Ecto neural progenitor cell (in vitro differentiated cells): ENCODE data around the gene PRICKLE4.
"Not testable (repeated sequence)": the region's sequence is repeated elsewhere in the genome, so short reads cannot be mapped to it uniquely, and the experiment has no call there.

ENCODE experiments used
- DNase-seq: peaks from one replicate; pipeline ENCODE4 v3.0.0-alpha.2; 2018; ENCODE audit warnings: low spot score

Gene PRICKLE4

GRCh38 chr6:41798901-41799558 is 18.4 kb downstream of the PRICKLE4 start:
- no peak for DNase-seq

GRCh38 chr6:41799559-41799911 is 19.0 kb downstream of the PRICKLE4 start:
- DNase-seq = no peak

GRCh38 chr6:41801380-41801779 is 20.8 kb downstream of the PRICKLE4 start:
- no peak for DNase-seq

DNA sequence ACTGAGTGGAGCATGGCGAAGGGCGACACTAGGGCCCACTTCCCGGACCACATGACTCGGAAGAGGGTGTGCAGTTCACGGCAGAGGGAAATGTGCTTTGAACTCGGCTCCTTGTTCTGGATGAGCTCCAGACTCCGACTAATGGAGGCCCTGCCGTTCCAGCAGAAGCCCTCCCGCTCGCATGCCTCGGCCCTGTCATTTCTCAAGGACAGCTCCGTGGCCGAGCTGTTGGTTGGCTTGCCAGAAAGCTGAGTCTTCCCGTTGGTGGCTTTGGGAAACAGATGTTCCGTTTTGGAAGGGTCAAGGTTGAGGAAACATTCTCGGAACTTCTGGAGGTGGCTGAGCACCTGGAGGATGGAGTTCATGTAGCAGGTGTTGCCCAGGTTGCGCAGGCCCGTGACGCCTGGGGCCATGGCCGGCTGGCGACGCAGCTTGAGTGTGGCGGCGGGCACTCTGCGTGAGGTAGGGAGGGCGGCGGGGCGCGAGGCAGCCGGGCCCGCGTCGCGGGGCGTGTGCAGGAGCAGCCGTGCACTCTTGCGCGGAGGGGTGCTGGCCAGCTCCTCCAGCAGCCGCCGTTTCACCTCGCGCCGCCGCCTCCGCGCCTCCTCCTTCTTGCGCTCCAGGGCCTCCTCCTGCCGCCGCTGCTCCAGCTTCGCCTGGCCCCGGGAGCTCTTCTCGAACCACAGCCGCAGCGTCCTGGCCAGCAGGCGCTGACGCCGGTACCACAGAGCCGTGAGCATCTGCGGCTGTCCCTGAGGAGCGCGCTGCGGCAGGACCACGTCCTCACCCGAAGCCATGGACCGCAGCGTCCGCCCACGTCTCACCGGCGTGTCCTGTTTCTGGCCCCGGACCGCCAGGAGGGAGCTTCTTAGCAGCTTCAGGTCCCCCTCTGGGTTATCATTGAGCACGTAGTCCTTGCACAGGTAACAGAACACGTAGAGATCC is 25.5 kb downstream of the PRICKLE4 start:
- DNase-seq = no peak

DNA sequence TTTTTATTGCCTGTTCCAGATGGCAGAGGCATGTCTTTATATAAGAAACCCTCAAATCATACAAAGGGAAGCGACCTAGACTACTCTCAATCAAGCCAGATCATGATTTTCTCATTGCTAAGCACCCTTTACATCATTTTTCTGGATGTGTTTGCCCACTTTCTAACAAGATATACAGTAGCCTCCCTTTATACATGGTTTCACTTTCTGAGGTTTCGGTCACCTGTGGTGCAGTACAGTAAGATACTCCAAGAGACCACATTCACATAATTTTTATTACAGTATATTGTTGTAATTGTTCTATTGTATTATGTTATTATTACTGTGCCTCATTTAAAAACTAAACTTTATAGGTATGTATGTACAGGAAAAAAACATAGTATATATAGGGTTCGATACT is 30.5 kb downstream of the PRICKLE4 start:
- no peak for DNase-seq

DNA sequence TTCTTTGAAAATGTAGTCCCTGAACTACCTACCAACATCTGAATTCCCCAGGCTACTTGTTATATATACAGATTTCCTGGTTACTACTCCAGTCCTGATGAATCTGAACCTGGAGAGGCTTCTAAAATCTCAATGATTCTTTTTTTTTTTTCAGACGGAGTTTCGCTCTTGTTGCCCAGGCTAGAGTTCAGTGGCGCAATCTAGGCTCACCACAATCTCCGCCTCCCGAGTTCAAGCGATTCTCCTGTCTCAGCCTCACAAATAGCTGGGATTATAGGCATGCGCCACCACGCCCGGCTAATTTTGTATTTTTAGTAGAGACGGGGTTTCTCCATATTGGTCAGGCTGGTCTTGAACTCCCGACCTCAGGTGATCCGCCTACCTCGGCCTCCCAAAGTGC is 31.4 kb downstream of the PRICKLE4 start:
- DNase-seq = not testable (repeated sequence)

- DNase-seq = no peak
Observed at GRCh38 chr6:41813469-41813868, 32.9 kb downstream of the PRICKLE4 start.

GRCh38 chr6:41813956-41814355 is 33.4 kb downstream of the PRICKLE4 start:
- DNase-seq = no peak

GRCh38 chr6:41814629-41815028 is 34.0 kb downstream of the PRICKLE4 start:
- no peak for DNase-seq

GRCh38 chr6:41815587-41815986 is 35.0 kb downstream of the PRICKLE4 start:
- DNase-seq = no peak

DNA sequence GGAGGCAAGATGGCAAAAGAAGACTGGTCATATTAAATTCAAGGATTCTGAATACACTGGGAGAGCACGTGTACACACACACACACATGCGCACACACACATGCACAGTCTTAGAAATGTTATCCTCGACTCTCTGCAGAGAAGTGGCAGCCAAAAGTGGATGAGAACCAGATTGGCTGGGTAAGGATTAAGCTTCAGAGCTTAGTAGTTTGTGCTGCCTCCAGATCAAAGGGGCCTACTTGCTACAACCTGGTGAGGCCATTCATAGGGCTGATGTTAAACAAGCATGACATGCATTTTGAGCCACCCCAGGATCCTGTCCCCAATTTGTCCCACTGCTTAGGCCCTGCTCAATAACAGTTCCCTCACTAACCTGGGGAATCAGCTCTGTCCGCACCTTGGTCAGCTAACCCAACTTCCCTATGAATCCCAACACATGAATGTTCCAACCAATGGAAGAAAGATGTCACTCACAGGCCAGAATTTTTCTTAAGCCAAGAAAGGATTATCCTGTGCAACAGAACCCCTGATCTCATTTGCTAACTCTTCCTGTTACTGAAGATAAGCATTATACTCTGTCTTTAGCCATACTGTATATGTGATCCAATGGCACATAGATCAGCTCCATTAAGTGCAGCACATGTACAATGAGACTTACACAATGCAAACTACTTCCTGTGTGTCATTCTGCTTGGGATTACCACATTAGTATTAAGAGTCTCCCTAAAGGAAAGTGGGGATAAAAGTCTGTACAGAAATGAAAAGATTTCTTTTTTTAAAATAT is 37.9 kb downstream of the PRICKLE4 start:
- DNase-seq = no peak

GRCh38 chr6:41821266-41821665 is 40.7 kb downstream of the PRICKLE4 start:
- DNase-seq = no peak

GRCh38 chr6:41822021-41822420 is 41.4 kb downstream of the PRICKLE4 start:
- no peak for DNase-seq

DNA sequence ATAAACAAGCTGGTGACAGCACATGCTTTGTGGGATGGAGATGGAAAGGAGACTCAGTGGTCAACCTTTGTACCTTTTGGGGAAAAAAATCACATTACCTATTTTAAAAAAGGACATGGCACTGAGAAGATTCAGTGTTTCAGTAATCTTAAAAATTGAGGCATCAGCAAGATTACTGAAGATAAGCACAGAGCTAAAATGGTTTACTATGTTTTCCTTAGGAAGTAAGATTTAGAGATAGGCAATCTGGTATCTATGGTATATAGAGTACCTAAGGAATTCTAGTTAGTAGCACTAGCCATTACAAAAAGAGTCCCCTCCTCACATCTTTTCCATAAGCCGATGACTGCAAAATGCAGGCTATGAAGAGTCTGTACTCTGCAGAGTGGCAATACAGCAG is 42.6 kb downstream of the PRICKLE4 start:
- DNase-seq = no peak

DNA sequence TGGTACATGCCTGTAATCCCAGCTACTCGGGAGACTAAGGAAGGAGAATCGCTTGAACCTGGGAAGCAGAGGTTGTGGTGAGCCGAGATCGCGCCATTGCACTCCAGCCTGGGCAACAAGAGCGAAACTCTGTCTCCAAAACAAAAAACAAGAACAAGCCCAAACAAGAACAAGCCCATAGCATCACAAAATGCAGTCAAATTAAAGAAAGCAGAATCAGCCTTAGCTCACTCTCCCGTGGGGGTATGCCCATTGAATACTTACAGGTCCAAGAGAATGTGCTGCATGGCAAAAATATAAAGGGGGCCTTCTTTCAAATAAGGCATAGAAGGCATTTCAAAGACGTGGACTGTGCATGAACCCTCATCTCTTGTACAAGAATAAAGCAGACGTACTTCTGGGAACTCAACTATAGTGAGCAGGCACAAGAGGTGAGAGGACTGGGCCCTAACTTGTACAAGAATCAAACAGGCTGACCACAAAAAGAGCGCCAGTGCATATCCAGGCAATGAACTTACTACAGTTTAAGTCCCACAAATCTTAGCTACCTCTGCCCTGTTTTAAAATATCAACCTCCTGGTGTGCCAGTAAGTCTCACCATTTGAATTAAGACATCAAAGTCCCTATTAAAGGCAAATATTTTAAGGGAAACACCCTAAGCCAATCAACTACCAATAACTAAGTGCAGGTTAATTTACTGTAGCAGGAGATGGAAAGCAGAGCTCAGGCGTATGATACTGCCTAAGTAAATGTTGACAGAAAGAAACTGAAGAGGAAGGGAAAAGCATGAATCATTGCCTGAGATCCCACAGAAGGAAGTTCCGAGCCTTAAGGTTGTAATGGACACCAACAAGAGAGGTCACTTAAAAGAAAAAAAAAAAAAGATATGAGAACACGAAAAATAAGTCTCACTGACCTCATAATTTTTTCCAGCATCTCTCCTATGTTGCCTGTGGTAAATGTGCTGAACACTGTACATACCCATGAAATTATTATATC is 44.3 kb downstream of the PRICKLE4 start:
- DNase-seq = no peak

DNA sequence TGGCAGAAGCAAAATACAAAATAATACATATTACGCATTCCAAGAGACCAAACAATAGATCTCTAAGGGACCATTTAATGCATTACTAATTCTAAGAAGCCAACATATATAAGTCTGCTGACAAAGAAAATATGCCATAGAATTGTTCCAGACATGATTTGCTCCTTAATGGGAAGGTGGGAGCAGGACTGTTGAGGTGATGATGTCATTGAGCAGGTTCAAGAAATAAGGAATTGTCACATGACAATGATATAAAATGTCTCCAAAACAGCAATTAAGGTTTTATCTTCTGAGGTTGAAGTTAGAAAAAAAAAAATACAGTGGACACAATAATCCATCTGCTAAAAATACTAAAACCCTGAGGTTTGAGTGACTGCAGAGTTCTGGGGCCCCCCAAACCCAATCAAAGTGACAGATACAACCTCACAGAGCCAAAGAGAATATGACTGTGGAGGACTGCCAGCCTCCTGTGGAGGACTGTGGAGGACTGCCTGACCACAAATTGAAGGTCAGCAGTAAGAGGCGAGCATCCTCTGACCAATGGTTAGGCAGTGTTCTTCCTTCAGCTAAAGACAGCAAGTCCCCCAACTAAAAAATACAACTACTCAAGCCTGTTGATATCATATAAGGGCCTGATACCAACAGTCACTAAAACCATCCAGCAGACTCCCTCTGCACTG is 45.9 kb downstream of the PRICKLE4 start:
- no peak for DNase-seq

DNA sequence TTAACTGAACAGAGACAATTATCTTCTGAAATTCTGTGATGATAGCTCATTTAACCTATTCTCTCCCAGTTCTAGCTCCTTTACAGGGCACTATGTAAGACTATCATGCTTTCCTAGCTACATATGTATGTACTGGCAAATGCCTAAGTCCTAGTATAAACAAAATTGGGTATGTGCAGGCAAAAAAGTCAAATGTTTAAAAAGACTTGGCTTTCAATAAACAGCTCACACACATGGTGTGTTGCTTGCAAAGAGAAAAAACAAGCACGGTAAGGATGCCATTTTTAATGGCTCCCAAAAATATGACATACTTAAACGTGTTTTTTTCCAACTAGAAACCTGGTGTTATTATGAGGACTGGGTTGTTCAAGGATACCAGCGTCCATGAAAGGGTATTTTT is 51.7 kb downstream of the PRICKLE4 start:
- DNase-seq = no peak

DNA sequence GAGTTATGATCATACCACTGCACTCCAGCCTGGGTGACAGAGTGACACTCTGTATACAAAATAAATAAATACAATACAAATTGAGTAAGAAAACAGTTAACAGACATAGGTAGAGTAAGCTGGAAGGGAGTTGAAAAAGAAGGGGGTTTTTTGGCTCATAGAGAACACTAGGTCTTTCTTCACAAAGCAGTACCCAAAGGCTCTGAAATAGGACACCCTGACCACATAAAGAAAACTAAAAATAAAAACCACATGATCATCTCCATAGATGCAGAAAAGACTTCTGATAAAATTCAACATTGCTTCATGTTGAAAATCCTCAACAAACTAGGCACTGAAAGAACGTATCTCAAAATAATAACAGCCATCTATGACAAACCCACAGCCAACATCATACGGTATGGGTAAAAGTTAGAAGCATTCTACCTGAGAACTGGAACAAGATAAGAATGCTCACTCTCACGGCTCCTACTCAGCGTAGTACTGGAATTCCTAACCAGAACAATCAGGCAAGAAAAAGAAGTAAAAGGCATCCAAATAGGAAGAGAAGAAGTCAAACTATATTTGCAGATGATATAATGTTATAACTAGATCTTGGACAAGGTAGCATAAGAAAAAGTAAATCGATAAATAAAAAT is 55.6 kb downstream of the PRICKLE4 start:
- no peak for DNase-seq

GRCh38 chr6:41836660-41837052 is 56.1 kb downstream of the PRICKLE4 start:
- no peak for DNase-seq
